Liver (tissue), 3 donors: ENCODE data around the gene ZNF593.

Source experiments
- ATF3 ChIP-seq: IDR thresholded peaks from 2 replicates; pipeline ENCODE4 v1.6.1; 2016; ENCODE audit warnings: antibody characterized with exemption
- CTCF ChIP-seq: fragments of 150-350 bp; IDR thresholded peaks from 2 replicates; pipeline ENCODE4 v1.5.1; 2017; ENCODE audit warnings: improper control_type of control experiment, low read depth, low read length; ENCODE audit not compliant: missing input control
- EGR1 ChIP-seq, 2 donors: IDR thresholded peaks; 2 replicates each; pipeline ENCODE4 v1.6.1; 2016 to 2018; ENCODE audit warnings: antibody characterized with exemption in 2 of 2, low read depth in 2 of 2
- FOXA1 ChIP-seq: IDR thresholded peaks from 2 replicates; pipeline ENCODE4 v1.6.1; 2016; ENCODE audit warnings: antibody characterized with exemption
- GABPA ChIP-seq, 2 donors: IDR thresholded peaks in 1 of 2; conservative IDR thresholded peaks in 1 of 2; 2 replicates each; pipeline ENCODE4 v1.6.1; 2016; ENCODE audit warnings: antibody characterized with exemption in 2 of 2, mild to moderate bottlenecking in 1 of 2, moderate library complexity in 1 of 2
- JUND ChIP-seq, 2 donors: IDR thresholded peaks; 2 replicates each; pipeline ENCODE4 v1.6.1; 2016; ENCODE audit warnings: antibody characterized with exemption in 2 of 2
- MAX ChIP-seq: IDR thresholded peaks from 2 replicates; pipeline ENCODE4 v1.6.1; 2016; ENCODE audit warnings: antibody characterized with exemption
- RAD21 ChIP-seq, 2 donors: IDR thresholded peaks; 2 replicates each; pipeline ENCODE4 v1.6.1; 2016; ENCODE audit warnings: antibody characterized with exemption in 2 of 2, mild to moderate bottlenecking in 2 of 2
- REST ChIP-seq: IDR thresholded peaks from 2 replicates; pipeline ENCODE4 v1.6.1; 2016; ENCODE audit warnings: antibody characterized with exemption, mild to moderate bottlenecking
- SP1 ChIP-seq: IDR thresholded peaks from 2 replicates; pipeline ENCODE4 v1.6.1; 2018; ENCODE audit warnings: antibody characterized with exemption, mild to moderate bottlenecking
- YY1 ChIP-seq: IDR thresholded peaks from 2 replicates; pipeline ENCODE4 v1.6.1; 2016; ENCODE audit warnings: antibody characterized with exemption, mild to moderate bottlenecking
- donor health status: healthy.
- donor health status: healthy.

- no peak for TF ChIP-seq CTCF
- no peak for TF ChIP-seq FOXA1
- no peak for TF ChIP-seq JUND (IDR thresholded peaks at IDR 0.05)
- TF ChIP-seq GABPA (IDR thresholded peaks at IDR 0.05 in 1 of 2, conservative IDR thresholded peaks at IDR 0.05 in 1 of 2), result no peak
- no peak for TF ChIP-seq MAX
- no peak for TF ChIP-seq ATF3
- TF ChIP-seq REST, result no peak
- TF ChIP-seq YY1, result no peak
- no peak for TF ChIP-seq EGR1 (IDR thresholded peaks at IDR 0.05; ENCODE audit: low read depth in 2 of 2)
- TF ChIP-seq RAD21 (IDR thresholded peaks at IDR 0.05), result no peak
- no peak for TF ChIP-seq SP1
Observed at GRCh38 chr1:26148887-26149286, 20.8 kb upstream of the ZNF593 start.
